HG03342 (cell line): Measurements from ENCODE around the gene MOB3C.

ENCODE experiments used
- ATAC-seq: cut with Tn5 transposase; IDR thresholded peaks from one replicate; pipeline ENCODE4 v1.9.1; 2021; ENCODE audit warnings: mild to moderate bottlenecking, moderate library complexity; ENCODE audit not compliant: unreplicated experiment

MOB3C gene

GRCh38 chr1:46639547-46639946, 22.9 kb upstream of the MOB3C start:
- ATAC-seq: no peak

GRCh38 chr1:46638921-46639320, 22.3 kb upstream of the MOB3C start:
- no peak for ATAC-seq

GRCh38 chr1:46637444-46638083, 21.0 kb upstream of the MOB3C start:
- ATAC-seq: no peak

GRCh38 chr1:46635205-46635604, 18.6 kb upstream of the MOB3C start:
- ATAC-seq: no peak

GRCh38 chr1:46630719-46631118, 14.1 kb upstream of the MOB3C start:
- no peak for ATAC-seq

GRCh38 chr1:46623743-46624644, 7.4 kb upstream of the MOB3C start:
- ATAC-seq: no peak

DNA sequence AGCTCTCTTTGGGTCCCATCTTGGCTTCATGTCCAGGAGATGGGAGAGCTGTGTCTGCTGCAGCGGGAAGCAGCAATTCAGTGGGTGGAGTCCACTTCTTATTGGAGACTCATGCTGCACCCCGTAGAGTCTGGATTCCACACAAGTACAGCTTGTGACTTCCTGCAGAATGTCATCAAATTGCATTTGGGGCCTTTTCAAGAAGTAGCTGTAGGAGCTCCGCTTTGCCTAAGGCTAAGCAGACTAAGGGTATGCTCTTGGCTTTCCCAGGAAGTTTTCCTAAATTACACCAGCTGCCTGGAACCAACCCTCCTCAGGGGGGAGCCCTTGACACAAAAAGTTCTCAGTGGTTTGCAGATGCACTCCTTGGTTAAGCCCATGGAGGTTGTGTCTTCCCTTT, 5.7 kb upstream of the MOB3C start:
- no peak for ATAC-seq

DNA sequence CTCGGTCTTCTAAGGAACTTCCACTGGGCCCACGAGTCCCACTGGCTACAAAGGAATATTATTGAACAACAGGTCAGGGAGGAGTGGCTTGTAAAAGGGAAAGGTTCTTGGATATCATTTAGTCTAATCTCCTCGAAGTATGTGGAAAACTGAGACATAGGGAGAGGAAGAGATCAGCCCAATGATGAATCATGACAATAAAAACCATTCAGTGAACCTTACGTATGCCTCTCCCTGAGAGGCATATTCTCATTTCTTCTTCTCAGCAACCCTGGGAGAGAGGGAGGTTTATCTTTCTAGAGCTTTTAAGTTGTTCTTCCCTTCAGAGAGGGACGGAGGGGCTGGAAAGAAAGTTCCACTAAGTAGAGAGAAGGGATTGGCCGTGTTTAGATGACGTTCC, 5.3 kb upstream of the MOB3C start:
- no peak for ATAC-seq

DNA sequence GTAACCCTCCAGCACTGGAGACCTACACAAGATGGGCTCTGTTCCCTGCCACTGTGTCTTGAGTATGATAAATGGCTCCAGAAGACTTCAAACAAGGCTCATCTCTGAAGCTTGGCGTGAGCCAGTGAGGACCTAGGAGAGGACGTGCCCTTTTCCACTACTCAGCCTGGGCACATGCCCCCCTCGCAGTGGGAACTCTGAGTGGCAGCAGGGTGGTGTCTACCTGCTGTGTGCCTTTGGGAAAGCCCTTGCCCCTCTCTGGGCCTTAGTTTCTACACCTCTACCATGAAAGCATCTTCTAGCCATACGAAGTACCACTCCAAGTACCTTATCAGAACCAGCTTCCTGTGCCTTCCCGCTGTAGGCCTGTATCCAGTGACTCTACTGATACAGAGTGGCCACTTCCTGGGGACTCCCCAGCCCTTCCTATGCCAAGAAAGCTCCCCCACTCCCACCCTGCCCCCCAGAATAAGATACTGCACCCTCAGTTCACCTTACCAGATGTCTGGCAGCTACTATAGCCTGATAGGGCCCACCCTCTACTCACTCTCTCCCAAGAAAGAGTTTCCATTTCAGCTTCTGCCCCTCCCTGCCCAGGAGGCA, 3.1 kb upstream of the MOB3C start:
- no peak for ATAC-seq

DNA sequence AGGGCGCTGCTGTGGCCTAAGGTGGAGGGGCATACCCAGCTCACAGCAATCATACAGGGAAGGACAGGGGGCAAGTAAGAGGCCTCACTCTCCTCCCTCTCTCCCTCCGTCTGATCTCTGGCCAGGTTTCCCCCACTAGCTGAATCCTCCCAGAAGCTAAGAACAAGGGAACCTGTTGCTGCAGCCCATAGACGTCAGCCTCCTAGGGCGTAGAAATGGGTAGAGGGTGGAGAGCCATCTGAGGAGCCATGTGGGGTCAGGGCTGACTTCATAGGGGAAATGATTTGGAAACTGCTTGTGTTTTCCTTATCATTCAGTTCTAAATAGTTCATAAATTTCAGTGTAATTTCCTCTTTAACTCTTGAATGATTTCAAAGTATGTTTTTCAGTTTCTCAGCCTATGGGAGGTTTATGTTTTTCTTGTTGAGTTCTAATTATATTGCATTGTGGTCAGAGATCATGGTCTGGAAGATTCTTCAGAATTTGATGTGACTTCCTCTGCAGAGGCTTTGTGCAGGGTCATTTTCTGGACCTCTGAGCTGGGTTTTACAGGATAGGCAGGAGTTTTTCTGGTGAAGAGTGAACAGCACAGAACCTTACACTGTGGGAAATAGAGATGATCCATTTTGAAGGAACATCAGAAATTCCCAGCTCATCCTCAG, 2.3 kb upstream of the MOB3C start:
- no peak for ATAC-seq

DNA sequence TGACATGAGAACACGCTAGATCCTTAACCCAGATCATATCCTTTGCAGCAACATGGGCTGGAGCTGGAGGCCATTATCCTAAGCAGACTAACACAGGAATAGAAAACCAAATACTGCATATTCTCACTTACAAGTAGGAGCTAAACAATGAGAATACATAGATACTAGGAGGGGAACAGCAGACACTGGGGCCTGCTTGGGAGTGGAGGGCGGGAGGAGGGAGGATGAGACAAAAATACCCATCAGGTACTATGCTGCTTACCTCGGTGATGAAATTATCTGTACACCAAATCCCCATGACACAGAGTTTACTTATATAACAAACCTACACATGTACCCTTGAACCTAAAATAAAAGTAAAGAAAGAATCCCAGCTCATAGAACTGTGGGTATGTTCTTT, 1.2 kb upstream of the MOB3C start:
- ATAC-seq: no peak

GRCh38 chr1:46617108-46617800, 643 bp upstream of the MOB3C start:
- ATAC-seq: peak; percentile 12

DNA sequence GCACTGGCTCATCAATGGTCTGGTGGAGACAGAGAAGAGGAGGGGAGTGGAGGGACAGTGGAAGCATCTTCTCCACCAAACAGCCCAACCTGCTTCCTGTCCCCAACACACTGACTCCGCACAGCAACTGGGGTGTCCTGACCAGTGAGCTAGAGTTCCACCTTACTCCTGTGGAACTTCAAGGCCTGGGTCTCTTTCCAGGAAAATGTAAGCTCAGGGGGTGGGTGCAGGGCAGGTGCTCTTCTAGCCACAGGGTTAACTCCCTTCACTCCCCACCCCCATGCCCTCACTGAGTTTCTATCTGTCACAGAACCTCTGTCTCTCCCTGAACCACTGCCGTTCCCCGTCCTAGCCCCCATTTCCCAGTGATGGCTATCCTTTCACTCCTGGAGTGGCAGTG, 876 bp downstream of the MOB3C start:
- no peak for ATAC-seq

DNA sequence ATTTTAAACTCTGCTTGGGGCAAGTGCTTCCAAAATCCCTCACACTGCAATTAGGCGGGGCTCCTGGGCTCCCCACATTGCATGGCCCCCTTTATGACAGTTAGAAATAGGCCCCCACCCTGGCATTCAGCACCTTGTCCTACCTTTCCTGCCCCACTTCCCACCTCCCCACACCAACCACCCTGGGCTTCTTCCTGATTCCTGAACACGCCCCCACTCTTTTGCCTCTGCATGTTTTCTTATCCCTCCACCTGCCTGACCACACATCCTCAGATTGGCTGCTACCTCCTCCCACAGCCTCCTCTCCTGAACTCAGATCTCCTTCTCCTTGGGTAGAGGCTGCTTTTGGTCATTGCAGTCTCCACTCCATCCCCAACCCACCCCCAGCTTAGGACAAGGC, 1.5 kb downstream of the MOB3C start:
- ATAC-seq: no peak

GRCh38 chr1:46614604-46614984, 2.0 kb downstream of the MOB3C start:
- no peak for ATAC-seq

DNA sequence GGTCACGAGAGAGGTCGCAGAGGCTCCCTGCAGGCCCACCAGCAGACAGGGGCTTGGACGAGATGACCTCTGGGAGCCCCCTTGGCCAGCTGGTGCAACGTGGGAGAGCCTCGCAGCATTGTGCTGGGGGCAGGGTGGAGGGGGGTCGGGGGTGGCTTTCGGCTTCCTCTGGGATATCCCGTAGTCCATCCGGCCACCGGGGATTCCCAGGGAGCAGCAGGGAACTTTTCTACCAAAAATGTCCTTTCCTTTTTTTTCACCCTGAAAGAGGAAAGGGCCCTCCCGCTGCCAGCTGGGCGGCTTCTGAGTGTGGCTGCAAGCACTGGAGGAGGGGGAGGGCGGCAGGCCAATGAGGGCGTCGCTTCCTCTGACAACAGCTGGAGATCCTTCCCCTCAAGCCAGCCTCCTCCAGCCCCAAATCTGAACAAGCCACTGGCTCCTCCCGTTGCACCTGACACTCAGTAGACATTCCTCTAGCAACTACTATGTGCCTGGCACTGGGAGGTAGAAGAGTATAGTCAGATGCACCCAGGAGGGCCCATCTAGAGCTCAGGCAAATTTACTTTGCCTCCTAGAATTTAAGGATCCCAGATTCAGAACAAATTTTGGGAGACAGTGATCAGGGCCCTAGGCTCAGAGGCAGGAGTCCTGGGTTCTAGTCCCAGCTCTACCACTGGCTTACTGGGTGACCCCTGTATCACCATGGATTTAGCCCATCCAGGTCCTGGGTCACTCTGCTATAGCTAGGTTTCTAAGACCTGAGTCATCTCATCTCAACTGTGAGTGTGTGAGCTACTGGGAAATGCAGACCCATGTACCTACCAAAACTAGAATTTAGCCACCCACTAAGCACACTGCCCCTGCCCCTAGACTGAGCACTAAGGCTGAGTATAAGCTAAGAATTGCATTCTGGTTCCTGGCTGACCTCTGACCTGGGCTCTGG, 2.7 kb downstream of the MOB3C start:
- peak; percentile 52 for ATAC-seq

- ATAC-seq: no peak
Measured at GRCh38 chr1:46612937-46613660, 3.5 kb downstream of the MOB3C start.

GRCh38 chr1:46611691-46612221, 4.9 kb downstream of the MOB3C start:
- ATAC-seq: no peak
